Activated naive CD4-positive, alpha-beta T cell treated with anti-CD3 and anti-CD28 coated beads, Interleukin-2, amount 10 ng/mL, durations not matched to agents 7 days and 5 days (primary cell): Measurements from ENCODE around the gene KSR1.
"Not testable (repeated sequence)": the region's sequence is repeated elsewhere in the genome, so short reads cannot be mapped to it uniquely, and the experiment has no call there.

Experiments used
- CTCF ChIA-PET: fragments of 350-600 bp; sonication (Branson Sonifier 250); formaldehyde crosslinking; loops from one replicate; lab custom pipeline; 2021; ENCODE audit warnings: antibody characterized with exemption; lab: Charles Lee
- DNase-seq: peaks from one replicate; pipeline ENCODE4 v3.0.0-alpha.2; 2020
- H3K27ac Mint-ChIP-seq: one replicate; pipeline ENCODE4 v1.8.0; 2021; ENCODE audit warnings: mild to moderate bottlenecking, moderate library complexity, mixed read lengths
- H3K27me3 Mint-ChIP-seq: one replicate; pipeline ENCODE4 v1.8.0; 2021; ENCODE audit warnings: mild to moderate bottlenecking, mixed read lengths
- H3K36me3 Mint-ChIP-seq: one replicate; pipeline ENCODE4 v1.8.0; 2021; ENCODE audit warnings: mixed read lengths
- H3K4me1 Mint-ChIP-seq: one replicate; pipeline ENCODE4 v1.8.0; 2021; ENCODE audit warnings: mixed read lengths
- H3K4me3 Mint-ChIP-seq: one replicate; pipeline ENCODE4 v1.8.0; 2021; ENCODE audit warnings: mild to moderate bottlenecking, moderate library complexity, mixed read lengths
- H3K9me3 Mint-ChIP-seq: one replicate; pipeline ENCODE4 v1.8.0; 2021; ENCODE audit warnings: mixed read lengths

Gene KSR1

DNA sequence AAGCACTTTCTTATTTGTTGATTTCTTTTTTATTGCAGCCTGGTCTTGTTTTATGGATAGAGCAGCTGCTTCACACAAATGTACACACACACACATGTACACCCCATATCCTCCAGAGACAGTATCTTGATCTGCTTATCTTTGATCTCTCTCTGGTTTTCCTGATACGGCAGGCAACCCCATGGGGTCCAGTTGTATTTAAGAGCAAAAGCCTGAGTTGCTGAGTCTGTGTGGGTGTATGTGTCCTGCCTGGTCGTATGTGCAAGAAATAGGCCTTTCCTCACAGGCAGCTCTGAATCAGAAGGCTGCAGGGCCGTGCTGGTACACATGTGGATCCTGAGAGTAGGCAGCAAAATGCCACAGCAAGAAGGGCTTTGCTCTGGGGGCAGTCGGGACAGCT is 160.2 kb downstream of the KSR1 start:
- Mint-ChIP-seq H3K9me3 (no peaks in the 10 kb centered on the region), H3K4me1 (peaks cover 47% of the 10 kb centered on the region), H3K4me3 (no peak overlapping the region), H3K27me3 (no peaks in the 10 kb centered on the region), H3K36me3 (peaks cover 44% of the 10 kb centered on the region), H3K27ac (no peak overlapping the region)
- DNase-seq = no peak
- CTCF ChIA-PET = interaction anchor here (0.6 to 8.5 kb wide), 3 partner anchors 8 to 378 kb away, joined by 3 to 106 read pairs (median 6); no protein-coding TSS in a partner anchor

DNA sequence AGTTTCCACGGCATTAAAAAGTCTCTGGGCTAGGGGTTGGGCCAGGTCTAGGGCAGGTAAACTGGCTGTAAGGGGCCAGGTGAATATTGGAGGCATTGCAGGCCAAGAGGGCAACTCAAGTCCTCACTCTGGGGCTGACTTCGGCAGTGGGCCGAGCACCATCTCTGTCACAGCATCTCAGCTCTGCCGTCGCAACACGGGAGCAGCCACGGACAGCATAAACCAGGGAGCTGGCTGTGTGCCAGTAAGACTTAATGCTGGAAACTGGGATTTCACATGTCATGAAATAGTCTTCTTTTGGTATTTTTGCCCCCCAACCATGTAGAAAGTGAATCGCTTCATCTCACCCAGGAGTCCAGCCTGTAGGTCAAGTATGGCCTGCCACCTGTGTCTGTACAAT is 162.2 kb downstream of the KSR1 start:
- CTCF ChIA-PET = interaction anchor here (1.1 to 1.9 kb wide), 2 partner anchors 9 to 14 kb away, joined by 3 to 5 read pairs; no protein-coding TSS in a partner anchor
- H3K36me3 Mint-ChIP-seq = peaks cover 50% of the 10 kb centered on the region
- H3K4me1 Mint-ChIP-seq = peaks cover 50% of the 10 kb centered on the region
- no peak for DNase-seq
- no peaks in the 10 kb centered on the region for H3K9me3 Mint-ChIP-seq
- peak overlapping the region; percentile 17 for H3K27ac Mint-ChIP-seq
- H3K4me3 Mint-ChIP-seq = no peak overlapping the region
- no peaks in the 10 kb centered on the region for H3K27me3 Mint-ChIP-seq

DNA sequence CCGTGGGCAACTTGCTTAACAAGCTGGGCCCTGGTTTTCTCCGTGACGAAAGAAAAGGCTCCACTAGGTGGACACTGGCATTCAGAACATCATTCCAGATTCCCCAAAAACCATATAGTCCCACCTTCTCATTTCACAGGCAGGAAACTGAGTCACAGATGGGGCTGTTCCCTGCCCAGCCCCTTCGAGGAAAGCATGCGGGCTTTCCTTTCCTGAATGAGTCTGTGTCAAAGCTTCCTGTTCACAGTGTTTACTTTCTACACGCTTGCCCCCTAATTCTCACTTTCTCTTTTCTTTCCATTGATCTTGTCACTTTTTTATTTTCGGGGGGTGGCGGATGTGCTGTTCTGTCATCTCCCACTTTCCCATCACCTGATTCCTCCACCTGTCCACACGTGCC is 164.5 kb downstream of the KSR1 start:
- CTCF ChIA-PET = interaction anchor here (1.4 to 2.1 kb wide), 2 partner anchors 11 to 30 kb away, joined by 5 to 6 read pairs; no protein-coding TSS in a partner anchor
- Mint-ChIP-seq H3K27ac (peak overlapping the region; percentile 85), H3K36me3 (peaks cover 44% of the 10 kb centered on the region), H3K27me3 (no peaks in the 10 kb centered on the region), H3K4me1 (peaks cover 46% of the 10 kb centered on the region), H3K9me3 (no peaks in the 10 kb centered on the region), H3K4me3 (peak overlapping the region; percentile 34)
- peak; percentile 42 for DNase-seq

DNA sequence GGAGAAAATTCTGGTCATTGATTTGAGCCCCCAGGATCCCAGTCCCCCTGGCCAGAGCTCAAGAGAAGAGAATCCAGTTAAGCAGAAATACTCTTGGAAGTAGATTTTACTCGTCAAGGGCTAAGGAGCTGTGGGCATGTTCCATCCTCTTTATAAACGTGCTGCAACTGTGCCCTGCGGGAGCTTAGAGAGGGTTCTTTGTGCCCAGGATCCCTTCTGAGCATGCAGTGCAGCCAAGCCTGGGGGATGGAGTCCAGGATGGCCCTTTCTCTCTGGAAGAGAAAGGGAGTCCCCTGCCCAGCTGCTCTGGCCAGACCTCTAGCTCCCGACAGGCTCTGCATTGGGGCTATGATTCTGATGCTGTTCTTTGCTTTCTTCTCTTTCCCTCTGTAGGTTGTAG is 165.3 kb downstream of the KSR1 start:
- no peaks in the 10 kb centered on the region for H3K27me3 Mint-ChIP-seq
- peaks cover 38% of the 10 kb centered on the region for H3K4me1 Mint-ChIP-seq
- H3K27ac Mint-ChIP-seq = peak overlapping the region; percentile 85
- peaks cover 44% of the 10 kb centered on the region for H3K36me3 Mint-ChIP-seq
- no peaks in the 10 kb centered on the region for H3K9me3 Mint-ChIP-seq
- CTCF ChIA-PET = interaction anchor here (1.4 to 2.1 kb wide), 2 partner anchors 12 to 29 kb away, joined by 5 to 6 read pairs; no protein-coding TSS in a partner anchor
- no peak for DNase-seq
- no peak overlapping the region for H3K4me3 Mint-ChIP-seq

DNA sequence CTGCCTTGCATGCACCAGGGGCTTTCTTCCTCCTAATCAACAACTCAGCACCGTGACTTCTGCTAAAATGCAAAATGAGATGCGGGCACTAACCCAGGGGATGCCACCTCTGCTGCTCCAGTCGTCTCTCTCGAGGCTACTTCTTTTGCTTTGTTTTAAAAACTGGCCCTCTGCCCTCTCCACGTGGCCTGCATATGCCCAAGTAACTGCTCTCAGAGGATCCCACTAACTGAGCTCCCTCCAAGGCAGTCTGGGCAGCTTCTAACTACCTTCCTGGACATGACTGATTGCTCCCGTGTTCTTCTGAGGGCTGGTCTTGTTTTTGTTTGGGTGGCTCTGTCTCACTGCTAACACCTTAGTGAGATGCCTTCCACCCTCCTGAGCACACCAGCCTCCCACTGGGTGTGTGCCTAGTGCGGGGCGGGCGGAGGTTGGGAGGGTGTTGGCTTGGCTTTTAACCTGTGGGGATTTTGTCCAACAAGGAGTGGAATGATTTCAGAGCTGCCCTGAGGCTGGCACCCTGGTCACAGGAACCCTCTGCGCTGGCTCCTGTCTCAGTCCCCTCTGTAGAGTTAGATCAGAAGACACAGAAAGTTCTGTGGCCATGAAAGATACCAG is 165.8 kb downstream of the KSR1 start:
- no peaks in the 10 kb centered on the region for H3K9me3 Mint-ChIP-seq

DNA sequence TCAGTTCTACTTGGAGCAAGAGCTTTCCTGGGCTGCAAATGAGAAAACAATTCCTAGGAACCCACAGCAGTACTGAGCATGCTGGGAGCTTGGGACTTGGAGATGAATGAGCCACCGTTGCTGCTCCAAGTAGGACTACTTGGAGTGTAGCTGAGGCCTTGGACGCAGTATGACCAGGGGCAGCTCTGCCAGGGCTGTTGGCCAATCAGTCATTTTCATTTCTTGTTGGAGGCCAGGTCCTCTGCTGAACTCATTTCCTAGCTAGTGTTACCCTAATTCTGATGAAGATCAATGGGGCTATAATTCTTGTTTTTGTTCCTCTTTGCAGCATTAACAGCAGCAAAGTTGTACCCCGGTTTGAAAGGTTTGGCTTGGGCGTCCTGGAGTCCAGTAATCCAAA is 166.7 kb downstream of the KSR1 start:
- H3K36me3 Mint-ChIP-seq = peaks cover 44% of the 10 kb centered on the region
- H3K4me3 Mint-ChIP-seq = no peak overlapping the region
- CTCF ChIA-PET = interaction anchor here (1.0 to 1.9 kb wide), 2 partner anchors 23 to 28 kb away, joined by 3 to 7 read pairs; no protein-coding TSS in a partner anchor
- no peaks in the 10 kb centered on the region for H3K9me3 Mint-ChIP-seq
- DNase-seq = no peak
- H3K27ac Mint-ChIP-seq = no peak overlapping the region
- peaks cover 33% of the 10 kb centered on the region for H3K4me1 Mint-ChIP-seq
- no peaks in the 10 kb centered on the region for H3K27me3 Mint-ChIP-seq

More for the DNA sequence above, 165.8 kb downstream of the KSR1 start:
- Mint-ChIP-seq H3K27ac (peak overlapping the region; percentile 72), H3K27me3 (no peaks in the 10 kb centered on the region), H3K4me3 (no peak overlapping the region), H3K36me3 (peaks cover 44% of the 10 kb centered on the region), H3K4me1 (peaks cover 32% of the 10 kb centered on the region)
- no peak for DNase-seq
- CTCF ChIA-PET = interaction anchor here (1.4 to 2.1 kb wide), 2 partner anchors 12 to 29 kb away, joined by 5 to 6 read pairs; no protein-coding TSS in a partner anchor

DNA sequence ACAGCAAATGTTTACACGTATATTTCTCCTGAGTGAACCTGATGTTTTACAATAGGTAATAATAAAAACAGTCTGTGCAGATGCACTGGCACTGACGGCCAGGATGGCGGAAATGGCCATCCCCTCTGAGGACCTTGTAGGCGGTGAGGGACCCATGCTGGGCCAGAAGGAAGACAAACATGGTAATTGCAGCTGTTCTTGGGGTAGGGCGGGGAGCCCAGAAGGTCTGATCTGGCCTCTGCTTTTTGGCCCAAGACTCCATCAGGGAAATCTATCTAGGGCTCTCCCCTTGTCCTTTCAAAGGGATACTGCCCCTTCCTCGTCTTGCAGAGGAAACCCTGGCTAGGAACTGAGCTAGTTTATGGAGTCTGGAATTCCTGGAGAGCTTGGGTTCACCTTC is 167.4 kb downstream of the KSR1 start:
- H3K27ac Mint-ChIP-seq = no peak overlapping the region
- DNase-seq = no peak
- CTCF ChIA-PET = interaction anchor here (1.0 to 1.9 kb wide), 2 partner anchors 22 to 27 kb away, joined by 3 to 7 read pairs; no protein-coding TSS in a partner anchor
- peaks cover 39% of the 10 kb centered on the region for H3K4me1 Mint-ChIP-seq
- H3K9me3 Mint-ChIP-seq = no peaks in the 10 kb centered on the region
- peaks cover 39% of the 10 kb centered on the region for H3K36me3 Mint-ChIP-seq
- H3K27me3 Mint-ChIP-seq = no peaks in the 10 kb centered on the region
- H3K4me3 Mint-ChIP-seq = no peak overlapping the region

DNA sequence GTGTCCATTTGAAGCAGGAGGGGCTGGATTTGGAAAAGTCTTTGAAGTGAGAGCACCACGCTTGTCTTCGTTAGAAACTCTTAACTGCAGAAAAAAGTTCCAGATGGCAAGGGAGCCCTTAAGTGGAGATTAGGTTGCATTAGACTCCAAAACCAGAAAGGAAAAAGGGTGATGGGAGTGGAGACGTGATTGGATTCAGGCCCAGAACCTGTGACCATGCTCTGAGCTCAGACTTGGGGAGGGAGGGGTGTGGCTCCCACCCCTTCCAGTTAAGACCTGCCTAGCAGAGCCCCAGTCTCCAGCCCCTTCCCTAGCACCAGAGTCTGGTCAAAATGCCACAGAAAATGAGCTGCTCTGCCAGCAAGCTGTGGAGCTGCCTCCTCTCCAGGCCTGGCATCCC is 168.3 kb downstream of the KSR1 start:
- no peaks in the 10 kb centered on the region for H3K27me3 Mint-ChIP-seq
- DNase-seq = no peak
- H3K9me3 Mint-ChIP-seq = no peaks in the 10 kb centered on the region
- CTCF ChIA-PET = no interaction called here
- H3K4me1 Mint-ChIP-seq = peaks cover 46% of the 10 kb centered on the region
- H3K27ac Mint-ChIP-seq = no peak overlapping the region
- H3K4me3 Mint-ChIP-seq = no peak overlapping the region
- peaks cover 35% of the 10 kb centered on the region for H3K36me3 Mint-ChIP-seq

DNA sequence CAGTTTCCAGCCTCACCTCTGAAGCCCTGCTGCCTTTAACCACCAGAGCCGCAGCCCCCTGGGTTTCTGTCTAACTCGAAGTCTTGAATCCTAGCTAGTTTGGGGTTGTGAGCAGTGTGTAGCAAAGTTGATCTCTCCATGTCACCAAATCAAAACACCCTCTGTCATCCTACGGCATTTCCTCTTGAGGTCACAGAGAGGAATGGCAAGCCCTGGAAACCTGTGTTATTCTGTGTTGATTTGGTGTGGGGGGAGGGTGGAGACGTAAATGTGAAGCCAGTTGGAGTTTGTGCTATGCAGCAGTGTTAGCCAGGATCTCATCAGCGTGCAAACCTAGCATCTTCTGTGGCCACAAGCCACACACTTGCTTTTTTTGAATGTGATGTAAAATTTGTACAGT is 169.6 kb downstream of the KSR1 start:
- Mint-ChIP-seq H3K36me3 (peaks cover 38% of the 10 kb centered on the region), H3K27ac (no peak overlapping the region), H3K4me1 (peaks cover 48% of the 10 kb centered on the region)

DNA sequence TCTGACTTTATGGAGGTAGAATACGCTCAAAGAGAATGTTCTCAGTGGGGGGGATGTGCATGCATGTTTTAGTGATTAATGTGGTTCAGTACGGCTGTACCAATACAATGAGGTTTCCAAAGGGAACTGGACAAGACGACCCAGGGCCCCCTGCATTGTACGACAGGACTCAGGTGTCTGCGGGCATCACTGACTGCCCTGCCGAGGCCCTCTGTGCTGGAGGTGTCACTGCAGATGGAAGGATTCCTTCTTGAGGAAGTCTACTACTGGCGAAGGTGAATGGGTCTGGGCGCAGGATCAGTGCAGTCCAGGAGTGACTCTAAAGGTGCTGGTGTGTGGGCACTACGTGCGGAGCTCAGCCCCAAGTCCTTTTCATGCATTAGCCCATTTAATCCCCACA is 171.3 kb downstream of the KSR1 start:
- no peak for DNase-seq
- peaks cover 46% of the 10 kb centered on the region for H3K4me1 Mint-ChIP-seq
- H3K27ac Mint-ChIP-seq = peak overlapping the region; percentile 47
- H3K4me3 Mint-ChIP-seq = no peak overlapping the region
- H3K27me3 Mint-ChIP-seq = no peaks in the 10 kb centered on the region
- CTCF ChIA-PET = interaction anchor here (1.5 kb wide), 1 partner anchor 18 kb away, joined by 3 read pairs; no protein-coding TSS in a partner anchor
- peaks cover 35% of the 10 kb centered on the region for H3K36me3 Mint-ChIP-seq
- H3K9me3 Mint-ChIP-seq = no peaks in the 10 kb centered on the region

More for the DNA sequence above, 169.6 kb downstream of the KSR1 start:
- no peak overlapping the region for H3K4me3 Mint-ChIP-seq
- H3K9me3 Mint-ChIP-seq = no peaks in the 10 kb centered on the region
- CTCF ChIA-PET = interaction anchor here (1.1 to 1.5 kb wide), 2 partner anchors 14 to 24 kb away, joined by 3 read pairs; no protein-coding TSS in a partner anchor
- no peaks in the 10 kb centered on the region for H3K27me3 Mint-ChIP-seq
- DNase-seq = no peak

DNA sequence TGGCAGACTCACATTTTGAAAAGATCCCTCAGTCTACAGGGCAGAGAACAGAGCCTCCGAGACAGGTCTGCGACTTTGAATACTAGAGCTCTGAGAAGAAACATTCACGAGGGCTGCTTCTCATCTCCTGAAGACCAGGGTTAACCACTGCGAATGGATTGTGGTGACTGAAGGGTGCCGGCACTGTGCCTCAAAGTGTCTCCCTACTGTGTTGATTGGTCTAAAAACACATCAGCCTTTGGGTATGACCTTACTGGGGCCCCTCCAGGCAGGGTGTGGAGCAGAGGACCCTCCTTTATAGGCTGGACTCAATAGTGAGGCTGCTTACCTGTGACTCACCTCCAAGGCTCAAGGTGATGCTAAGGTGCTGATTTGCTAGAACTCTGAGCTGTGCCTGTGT is 172.1 kb downstream of the KSR1 start:
- CTCF ChIA-PET = interaction anchor here (1.5 kb wide), 1 partner anchor 19 kb away, joined by 3 read pairs; no protein-coding TSS in a partner anchor
- no peak for DNase-seq
- peaks cover 29% of the 10 kb centered on the region for H3K36me3 Mint-ChIP-seq
- peaks cover 47% of the 10 kb centered on the region for H3K4me1 Mint-ChIP-seq
- no peak overlapping the region for H3K4me3 Mint-ChIP-seq
- H3K9me3 Mint-ChIP-seq = no peaks in the 10 kb centered on the region
- no peaks in the 10 kb centered on the region for H3K27me3 Mint-ChIP-seq
- H3K27ac Mint-ChIP-seq = peak overlapping the region; percentile 8

DNA sequence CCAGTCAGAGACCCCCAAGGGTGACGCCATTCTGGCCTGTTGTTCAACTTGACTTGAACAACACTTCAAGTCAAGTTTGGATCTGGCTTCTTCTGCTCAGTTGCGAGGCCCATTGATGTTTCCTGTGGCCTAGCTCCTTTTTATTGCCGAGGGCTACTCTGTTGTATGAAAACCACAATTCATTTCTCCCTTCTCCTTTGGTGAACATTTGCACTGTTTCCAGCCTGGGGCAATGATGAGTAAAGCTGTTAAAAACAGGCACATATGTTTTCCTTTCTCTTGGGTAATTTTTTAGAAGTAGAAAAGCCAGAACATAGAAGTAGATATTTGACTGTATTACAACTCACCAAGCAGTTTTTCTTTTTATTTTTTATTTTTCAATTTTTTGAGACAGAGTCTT is 173.0 kb downstream of the KSR1 start:
- H3K27ac Mint-ChIP-seq = peak overlapping the region; percentile 8
- H3K36me3 Mint-ChIP-seq = peaks cover 23% of the 10 kb centered on the region
- not testable (repeated sequence) for H3K4me3 Mint-ChIP-seq, H3K27me3 Mint-ChIP-seq, H3K9me3 Mint-ChIP-seq, DNase-seq
- CTCF ChIA-PET = interaction anchor here (5.0 kb wide), 1 partner anchor 23 kb away, joined by 18 read pairs; no protein-coding TSS in a partner anchor
- peaks cover 53% of the 10 kb centered on the region for H3K4me1 Mint-ChIP-seq

DNA sequence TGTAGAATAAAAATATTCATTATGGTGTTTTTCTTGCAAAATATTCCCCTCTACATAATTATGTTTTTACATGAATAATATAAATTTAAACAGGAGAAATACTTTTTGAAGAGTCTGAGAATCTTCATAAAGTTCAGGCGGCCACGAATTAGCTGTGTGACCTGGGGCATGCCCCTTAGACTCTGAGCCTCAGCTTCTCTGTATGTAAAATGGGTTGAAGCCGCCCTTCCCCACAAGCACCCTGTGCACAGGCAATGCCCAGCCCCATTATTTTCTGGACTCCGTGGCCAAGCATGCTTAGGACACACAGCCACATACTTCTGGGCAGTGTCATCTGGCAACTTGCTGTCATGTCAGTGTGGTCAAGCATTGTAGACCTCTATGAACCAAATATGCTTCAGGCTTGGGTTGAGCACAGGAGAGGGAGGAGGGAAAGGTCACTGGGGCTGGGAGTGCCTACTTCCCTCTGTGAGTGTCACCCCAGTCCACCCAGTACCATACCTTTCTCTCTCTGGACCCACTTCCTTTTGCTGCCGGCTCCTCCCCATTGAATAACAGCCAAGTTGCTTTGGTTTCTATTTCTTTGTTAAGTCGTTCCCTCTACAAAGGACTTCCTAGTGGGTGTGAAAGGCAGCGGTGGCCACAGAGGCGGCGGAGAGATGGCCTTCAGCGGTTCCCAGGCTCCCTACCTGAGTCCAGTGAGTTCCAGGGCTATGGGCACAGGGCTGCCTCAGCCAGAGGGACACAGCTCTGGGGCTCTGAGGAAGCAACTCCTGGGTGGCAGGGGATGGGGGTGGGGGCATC is 174.6 kb downstream of the KSR1 start, which contains the start of gene LGALS9:
TSS of gene LGALS9 (plus strand) at position 582 of the 804 bp plus-strand sequence. CDS start at position 660, 78 bp downstream.
- peaks cover 66% of the 10 kb centered on the region for H3K4me1 Mint-ChIP-seq
- peak within 1 kb of the TSS; percentile 89 for H3K4me3 Mint-ChIP-seq
- peak; percentile 67 for DNase-seq
- peak within 1 kb of the TSS; percentile 88 for H3K27ac Mint-ChIP-seq
- H3K36me3 Mint-ChIP-seq = peaks cover 31% of the 10 kb centered on the region
- no peaks in the 10 kb centered on the region for H3K9me3 Mint-ChIP-seq
- H3K27me3 Mint-ChIP-seq = no peaks in the 10 kb centered on the region
- CTCF ChIA-PET = interaction anchor here (0.6 to 5.0 kb wide), 4 partner anchors 21 to 366 kb away, joined by 3 to 18 read pairs (median 10); no protein-coding TSS in a partner anchor

DNA sequence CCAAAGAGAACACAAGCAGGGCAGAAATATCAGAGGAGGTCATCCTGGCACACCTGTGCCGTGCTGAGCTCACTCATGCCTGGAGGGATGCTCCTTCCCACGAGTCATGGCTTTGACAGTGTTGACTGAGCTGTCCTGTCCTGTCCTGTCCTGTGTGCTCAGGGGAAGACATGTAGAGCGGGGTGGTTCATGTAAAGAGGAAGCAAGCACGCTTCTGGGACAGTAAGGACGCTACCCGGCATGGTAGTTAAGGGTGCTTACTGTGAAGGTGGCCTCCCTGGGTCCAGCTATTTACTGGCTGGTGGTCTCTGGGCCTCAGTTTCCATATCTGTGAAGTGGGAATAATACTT is 175.1 kb downstream of the KSR1 start:
- H3K27me3 Mint-ChIP-seq = no peaks in the 10 kb centered on the region
- peaks cover 30% of the 10 kb centered on the region for H3K36me3 Mint-ChIP-seq
- CTCF ChIA-PET = interaction anchor here (0.9 to 5.0 kb wide), 4 partner anchors 20 to 28 kb away, joined by 3 to 18 read pairs (median 10); no protein-coding TSS in a partner anchor
- H3K4me1 Mint-ChIP-seq = peaks cover 68% of the 10 kb centered on the region
- peak; percentile 43 for DNase-seq
- H3K4me3 Mint-ChIP-seq = peak overlapping the region; percentile 89
- peak overlapping the region; percentile 88 for H3K27ac Mint-ChIP-seq
- no peaks in the 10 kb centered on the region for H3K9me3 Mint-ChIP-seq
